NCI-H2081 (cell line): Measurements from ENCODE around the gene PIGN.

Source experiments
- DNase-seq, 2 experiments: peaks; one replicate each; lab custom pipeline; 2025; lab: John Stamatoyannopoulos, UW

Gene PIGN

GRCh38 chr18:62186774-62187542 lies at the start of gene PIGN, which contains the start of gene RELCH:
PIGN (minus strand) TSS chr18:62187056; CDS start chr18:62161353, 25,703 bp downstream.
RELCH (plus strand) TSS chr18:62187255; CDS start chr18:62187506, 251 bp downstream.
- DNase-seq = peak; percentile 98

DNA sequence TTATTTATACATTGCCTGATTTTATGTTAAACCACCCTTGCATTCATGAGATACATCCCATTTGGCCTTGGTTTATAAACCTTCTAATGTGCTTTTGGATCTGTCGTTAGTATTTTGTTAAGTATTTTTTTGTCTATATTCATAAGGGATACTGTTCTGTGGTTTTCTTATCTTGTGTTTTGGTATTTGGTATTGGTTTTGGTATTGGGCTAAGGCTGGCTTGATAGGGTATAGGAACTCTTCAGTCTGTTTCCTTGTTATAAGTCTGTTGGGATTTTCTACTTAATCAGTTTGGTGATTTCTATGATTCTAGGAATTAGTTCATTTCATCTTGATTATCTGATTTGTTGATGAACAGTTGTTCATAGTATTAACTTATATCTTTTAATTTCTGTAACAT lies 49.4 kb upstream of the PIGN start:
- DNase-seq = no peak

DNA sequence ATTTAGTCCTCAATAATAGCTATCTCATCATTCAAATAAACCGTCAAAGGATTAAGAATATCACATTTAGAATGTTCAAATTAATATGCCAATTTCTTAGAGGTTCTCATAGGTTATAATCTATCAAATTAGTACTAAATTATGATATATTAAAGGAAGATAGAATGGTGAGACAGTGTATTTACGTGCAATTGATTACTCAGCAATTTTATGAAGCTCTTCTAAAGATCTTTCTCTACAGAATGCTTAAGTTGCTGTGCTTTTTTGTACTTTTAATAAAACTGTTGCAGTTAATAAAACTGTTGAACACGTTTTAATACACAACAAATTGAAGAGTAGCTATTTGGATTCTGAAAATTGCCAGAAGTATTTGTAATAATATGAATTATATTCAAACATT lies 39.2 kb upstream of the PIGN start:
- no peak for DNase-seq

DNA sequence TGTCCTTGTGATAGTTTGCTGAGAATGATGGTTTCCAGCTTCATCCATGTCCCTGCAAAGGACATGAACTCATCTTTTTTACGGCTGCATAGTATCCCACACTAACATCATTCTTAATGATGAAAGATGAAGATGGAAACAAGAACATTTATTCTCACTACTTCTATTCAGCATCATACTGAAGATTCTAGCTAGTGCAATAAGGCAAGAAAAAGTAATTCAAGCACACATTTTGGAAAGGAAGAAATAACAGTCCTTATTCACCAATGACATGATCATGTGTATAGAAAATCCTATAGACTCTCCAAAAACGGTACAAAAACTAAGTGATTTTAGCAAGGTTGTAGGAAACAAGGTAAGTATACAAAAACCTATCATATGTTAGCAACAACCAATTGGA lies 37.4 kb upstream of the PIGN start:
- DNase-seq = no peak

GRCh38 chr18:62214790-62215189 lies 27.9 kb upstream of the PIGN start:
- no peak for DNase-seq

DNA sequence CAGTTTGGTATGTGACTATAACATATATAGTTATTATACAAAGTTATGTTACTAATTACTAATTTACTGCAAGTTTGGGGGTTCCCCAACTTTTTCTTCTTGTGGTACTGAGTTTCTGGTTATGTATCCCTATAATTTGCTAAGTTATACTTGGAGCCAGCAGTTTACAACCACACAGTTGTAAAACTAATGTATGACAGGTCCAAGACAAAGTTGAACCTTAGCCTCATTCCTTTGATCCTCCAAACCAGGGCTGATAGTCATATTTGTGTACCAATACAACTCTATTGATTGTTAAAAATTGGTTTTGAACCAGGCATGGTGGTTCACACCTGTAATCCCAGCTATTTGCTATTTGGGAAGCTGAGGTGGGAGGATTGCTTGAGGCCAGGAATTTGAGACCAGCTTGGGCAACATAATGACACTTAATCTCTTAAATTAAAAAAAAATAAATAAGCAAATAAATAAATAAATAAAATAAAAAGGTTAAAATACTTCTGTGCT lies 24.5 kb upstream of the PIGN start:
- DNase-seq = no peak

GRCh38 chr18:62210138-62210537 lies 23.3 kb upstream of the PIGN start:
- no peak for DNase-seq

DNA sequence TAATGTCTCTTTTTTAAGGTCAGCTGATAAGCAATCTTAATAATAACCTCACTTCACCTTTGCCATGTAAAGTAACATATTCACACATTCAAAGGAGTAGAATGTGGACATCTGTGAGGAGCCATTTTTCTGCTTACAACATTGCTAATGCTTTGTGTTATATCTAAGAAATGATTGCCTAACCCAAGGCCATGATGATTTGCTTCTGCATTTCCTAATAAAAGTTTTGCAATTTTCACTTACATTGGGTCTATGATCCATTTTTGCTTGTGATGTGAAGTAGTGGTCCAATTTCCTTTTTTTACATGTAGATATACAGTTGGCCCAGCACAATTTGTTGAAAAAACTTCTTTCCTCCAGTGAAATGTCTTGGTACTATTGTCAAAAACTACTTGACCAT lies 22.2 kb upstream of the PIGN start:
- DNase-seq = no peak

DNA sequence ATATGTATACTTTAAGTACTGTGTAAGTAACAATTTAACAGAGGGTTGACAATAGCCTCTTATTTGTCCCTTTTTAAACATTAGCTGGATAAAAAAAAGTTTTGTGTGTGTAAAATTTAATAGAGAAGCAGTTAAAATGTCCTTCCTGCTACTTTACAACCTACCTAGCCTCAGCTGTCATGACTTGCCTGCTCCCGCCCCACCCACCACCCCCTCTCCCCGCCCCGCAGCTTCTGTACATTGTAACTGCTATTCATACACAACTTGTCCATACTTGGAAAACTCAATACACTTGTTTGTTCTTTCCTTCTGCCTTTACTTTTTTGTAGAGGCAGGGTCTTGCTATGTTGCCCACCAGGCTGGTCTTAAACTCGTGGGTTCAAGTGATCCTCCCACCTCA lies 19.7 kb upstream of the PIGN start:
- DNase-seq = no peak

DNA sequence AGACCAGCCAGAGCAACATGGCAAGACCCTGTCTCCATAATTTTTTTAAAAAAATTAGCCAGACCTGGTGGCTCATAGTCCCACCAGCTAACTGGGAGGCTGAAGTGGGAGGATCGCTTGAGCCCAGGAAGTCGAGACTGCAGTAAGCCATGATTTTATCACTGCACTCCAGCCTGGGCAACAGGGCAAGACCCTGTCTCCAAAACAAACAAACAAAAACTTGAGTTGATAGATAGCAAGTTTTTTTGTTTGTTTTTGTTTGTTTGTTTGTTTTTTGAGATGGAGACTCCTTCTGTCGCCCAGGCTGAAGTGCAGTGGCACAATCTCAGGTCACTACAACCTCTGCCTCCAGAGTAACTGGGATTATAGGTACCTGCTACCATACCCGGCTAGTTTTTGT lies 19.0 kb upstream of the PIGN start:
- DNase-seq = no peak

GRCh38 chr18:62201870-62202269 lies 15.0 kb upstream of the PIGN start:
- no peak for DNase-seq

DNA sequence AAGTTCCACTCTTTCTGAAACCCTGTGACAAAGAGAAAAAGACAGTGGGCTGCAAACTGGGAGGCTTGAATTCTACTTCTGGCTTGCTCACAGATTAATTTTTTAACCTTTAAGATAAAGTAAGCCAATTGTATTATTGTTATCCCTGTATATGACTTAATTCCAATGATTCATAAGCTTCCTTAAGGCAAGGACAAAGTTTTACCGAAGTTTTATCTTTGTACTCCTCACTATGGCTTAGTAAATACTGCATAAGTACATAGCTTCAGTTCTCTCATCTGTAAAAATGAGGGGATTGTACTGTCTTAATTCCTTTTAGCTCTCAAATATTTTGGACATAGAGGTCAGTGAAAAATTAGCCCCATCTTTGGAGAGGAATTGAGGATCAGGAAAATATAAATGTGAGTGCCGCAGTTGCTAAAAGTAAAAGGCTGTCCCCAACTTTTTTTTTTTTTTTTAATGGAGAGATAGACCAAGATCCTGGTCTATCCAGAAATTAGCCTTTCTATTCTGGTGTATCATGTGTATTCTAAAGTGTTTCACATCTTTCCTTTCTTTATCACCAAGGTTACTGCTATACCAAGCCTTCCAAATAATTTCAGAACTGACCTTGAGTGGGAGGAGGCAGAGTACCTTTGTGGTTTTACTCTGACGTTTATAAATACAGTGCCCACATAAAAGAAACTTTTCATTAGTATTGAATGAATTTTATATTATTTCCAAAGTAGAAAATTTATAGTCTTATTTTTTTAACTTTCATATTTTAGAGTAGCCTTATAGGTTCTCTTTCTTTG lies 13.5 kb upstream of the PIGN start:
- no peak for DNase-seq

GRCh38 chr18:62199629-62200028 lies 12.8 kb upstream of the PIGN start:
- DNase-seq = no peak

DNA sequence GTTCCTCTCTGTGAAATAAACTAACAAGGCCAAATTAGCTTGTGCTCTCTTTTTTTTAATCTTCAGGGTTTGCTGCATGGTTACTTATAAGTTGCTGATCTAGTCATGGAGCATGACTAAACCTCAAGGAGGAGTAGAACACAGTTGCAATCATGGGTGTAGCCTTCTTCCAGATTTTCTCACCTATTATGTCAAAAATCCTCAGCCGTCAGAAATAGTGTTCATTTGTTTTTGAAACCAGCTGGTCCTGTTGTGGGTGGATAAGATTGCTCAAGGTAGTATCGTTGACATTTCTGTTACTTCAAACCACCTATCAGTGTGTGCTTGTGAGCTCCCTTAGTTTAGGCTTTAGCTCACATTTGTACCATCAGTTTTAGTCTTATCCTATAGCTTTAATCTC lies 11.4 kb upstream of the PIGN start:
- DNase-seq = no peak

- no peak for DNase-seq
These were observed 10.1 kb upstream of the PIGN start for GRCh38 chr18:62196980-62197379.

- no peak for DNase-seq
These were observed 9.2 kb upstream of the PIGN start for GRCh38 chr18:62196079-62196478.

DNA sequence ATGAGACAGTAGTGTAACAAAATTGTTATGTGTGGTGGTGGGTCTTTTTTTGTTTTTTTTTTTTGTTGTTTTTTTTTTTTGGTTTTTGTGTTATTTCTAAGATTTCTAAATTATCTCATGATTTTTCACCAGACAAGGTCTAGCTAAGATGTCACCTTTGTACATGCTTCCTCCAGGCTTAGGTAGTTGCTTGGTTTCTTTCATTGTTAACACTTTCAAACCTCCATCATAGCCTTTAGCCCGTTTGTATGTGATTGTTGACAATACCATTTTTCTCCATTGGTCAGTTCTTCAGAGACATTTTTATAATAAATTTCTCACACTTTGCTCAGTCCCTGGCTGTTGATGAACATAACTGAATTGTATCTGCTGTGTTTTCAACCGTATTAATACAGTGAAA lies 2.4 kb upstream of the PIGN start:
- DNase-seq = no peak

- peak; percentile 10 to 69 for DNase-seq
These were observed 971 bp upstream of the PIGN start for GRCh38 chr18:62187543-62188510.

- peak in 1 of 2 experiments; percentile 57 for DNase-seq
These were observed 420 bp downstream of the PIGN start for GRCh38 chr18:62186499-62186773.

GRCh38 chr18:62183578-62184195 lies 3.2 kb downstream of the PIGN start:
- peak; percentile 37 to 60 for DNase-seq

- no peak for DNase-seq
These were observed 4.6 kb downstream of the PIGN start for GRCh38 chr18:62182220-62182619.

DNA sequence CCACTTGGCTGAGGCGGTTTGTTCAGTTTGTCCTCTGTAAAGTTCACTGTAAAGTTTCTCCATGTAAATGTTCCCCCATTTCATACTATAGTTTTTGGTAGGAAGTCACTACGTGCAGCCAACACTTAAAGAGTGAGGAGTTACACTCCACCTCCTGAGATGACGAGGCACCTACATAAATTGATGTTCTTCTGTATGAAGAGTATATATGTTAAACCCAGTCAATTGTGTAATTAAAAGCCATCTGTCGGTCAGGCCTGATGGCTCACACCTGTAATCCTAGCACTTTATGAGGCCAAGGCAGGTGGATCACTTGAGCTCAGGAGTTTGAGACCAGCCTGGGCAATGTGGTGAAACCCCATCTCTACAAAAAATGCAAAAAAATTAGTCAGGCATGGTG lies 7.6 kb downstream of the PIGN start:
- DNase-seq = no peak
